Hepatocyte (in vitro differentiated cells): ENCODE data around the gene ACP5.

Experiments
- EZH2 ChIP-seq: fragments of 200-600 bp; sonication (generic); IDR thresholded peaks from 2 replicates; pipeline ENCODE4 v1.6.1; 2016; ENCODE audit warnings: antibody characterized with exemption, mild to moderate bottlenecking, borderline replicate concordance
- TF ChIP-seq, protein P1 (sequence below): fragments of 200-600 bp; sonication (generic); IDR thresholded peaks from 2 replicates; pipeline ENCODE4 v1.5.1; 2016; ENCODE audit warnings: antibody characterized with exemption, mild to moderate bottlenecking; ENCODE audit not compliant: poor library complexity

DNA sequence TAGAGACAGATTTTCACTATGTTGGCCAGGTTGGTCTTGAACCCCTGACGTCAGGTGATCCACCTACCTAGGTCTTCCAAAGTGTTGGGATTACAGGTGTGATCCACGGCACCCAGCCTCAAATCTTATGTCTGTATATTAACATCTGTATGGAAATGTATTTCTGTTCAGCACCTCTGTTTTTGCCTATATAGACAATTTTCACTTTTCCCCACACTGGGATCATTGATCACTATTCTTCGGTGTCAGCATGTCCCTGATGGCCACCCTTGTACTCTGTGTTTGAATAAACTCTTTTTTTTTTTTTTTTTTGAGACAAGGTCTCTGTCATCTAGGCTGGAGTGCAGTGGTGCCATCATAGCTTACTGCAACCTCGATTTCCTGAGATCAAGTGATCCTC, 16.6 kb upstream of the ACP5 start:
- TF ChIP-seq, protein P1, sequence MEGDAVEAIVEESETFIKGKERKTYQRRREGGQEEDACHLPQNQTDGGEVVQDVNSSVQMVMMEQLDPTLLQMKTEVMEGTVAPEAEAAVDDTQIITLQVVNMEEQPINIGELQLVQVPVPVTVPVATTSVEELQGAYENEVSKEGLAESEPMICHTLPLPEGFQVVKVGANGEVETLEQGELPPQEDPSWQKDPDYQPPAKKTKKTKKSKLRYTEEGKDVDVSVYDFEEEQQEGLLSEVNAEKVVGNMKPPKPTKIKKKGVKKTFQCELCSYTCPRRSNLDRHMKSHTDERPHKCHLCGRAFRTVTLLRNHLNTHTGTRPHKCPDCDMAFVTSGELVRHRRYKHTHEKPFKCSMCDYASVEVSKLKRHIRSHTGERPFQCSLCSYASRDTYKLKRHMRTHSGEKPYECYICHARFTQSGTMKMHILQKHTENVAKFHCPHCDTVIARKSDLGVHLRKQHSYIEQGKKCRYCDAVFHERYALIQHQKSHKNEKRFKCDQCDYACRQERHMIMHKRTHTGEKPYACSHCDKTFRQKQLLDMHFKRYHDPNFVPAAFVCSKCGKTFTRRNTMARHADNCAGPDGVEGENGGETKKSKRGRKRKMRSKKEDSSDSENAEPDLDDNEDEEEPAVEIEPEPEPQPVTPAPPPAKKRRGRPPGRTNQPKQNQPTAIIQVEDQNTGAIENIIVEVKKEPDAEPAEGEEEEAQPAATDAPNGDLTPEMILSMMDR = no peak
- no peak for TF ChIP-seq EZH2
